GM18507 (cell line): Measurements from ENCODE around the gene RMI1.

ENCODE experiments used
- DNase-seq: peaks from one replicate; pipeline ENCODE4 v3.0.0; 2011; ENCODE audit warnings: low read depth; ENCODE audit not compliant: insufficient read length; ENCODE audit errors: extremely low spot score
- FAIRE-seq: peaks from 2 replicates; lab custom pipeline; 2011; peaks lifted over from hg19 to GRCh38; lab: Jason Lieb, UNC

The RMI1 gene

DNA sequence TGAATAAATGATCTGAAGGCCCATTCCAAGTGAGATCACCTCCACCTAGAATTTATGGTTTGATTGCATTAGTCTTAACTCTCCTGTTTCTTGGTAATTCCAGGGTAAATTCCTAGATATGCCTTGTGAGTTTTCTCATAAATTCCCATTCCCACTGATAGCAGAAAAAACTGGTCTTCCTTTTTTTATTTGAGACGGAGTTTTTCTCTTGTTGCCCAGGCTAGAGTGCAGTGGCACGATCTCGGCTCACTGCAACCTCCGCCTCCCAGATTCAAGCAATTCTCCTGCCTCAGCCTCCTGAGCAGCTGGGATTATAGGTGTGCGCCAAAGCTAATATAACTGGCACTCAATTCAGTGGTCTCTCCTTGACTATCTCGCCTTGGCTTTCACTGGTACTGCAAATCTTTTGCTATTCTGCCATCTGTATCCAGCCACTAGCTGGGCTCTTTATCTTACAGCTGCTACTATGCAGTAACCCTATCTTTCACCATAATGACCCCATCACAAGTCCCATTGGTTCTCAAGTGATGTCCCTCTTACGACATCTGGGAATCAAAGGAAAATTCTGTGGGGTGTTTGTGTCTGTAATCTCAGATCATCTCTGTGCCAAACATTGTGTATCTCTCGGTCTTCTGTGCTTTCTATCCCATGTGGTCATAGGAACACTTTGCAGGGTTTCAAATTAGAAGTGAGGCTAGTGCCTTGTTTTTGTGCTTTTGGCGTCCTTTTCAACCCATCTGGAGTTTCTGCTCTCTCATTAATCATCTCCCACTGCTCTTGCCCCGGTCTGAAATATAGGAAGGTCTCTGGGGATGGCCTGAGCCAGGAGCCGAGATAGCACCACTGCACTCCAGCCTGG, 15.0 kb upstream of the RMI1 start:
- FAIRE-seq (no peak), DNase-seq (no peak)

GRCh38 chr9:83966209-83966582, 14.4 kb upstream of the RMI1 start:
- DNase-seq, result no peak
- FAIRE-seq, result no peak

DNA sequence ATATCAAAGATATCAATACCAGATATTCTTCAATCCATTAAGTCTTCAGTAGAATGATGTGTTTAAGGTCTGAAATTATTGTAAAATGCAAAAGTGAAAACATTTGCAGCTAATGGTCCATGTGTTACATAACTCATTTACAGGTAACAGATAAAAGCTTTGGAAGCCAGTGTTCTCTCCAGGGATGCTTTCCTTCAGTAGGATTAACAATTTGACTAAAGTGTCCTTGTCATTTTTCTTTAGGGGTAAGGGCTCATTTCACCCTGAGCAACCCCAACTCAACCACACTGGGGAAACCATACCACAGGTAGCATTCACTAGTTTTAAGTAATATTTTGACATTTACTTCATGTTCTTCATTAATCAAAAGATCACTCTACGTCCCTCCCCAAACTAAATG, 13.5 kb upstream of the RMI1 start:
- DNase-seq, result no peak

GRCh38 chr9:83969602-83970001, 11.0 kb upstream of the RMI1 start:
- FAIRE-seq (no peak), DNase-seq (no peak)

More for the DNA sequence above, 13.5 kb upstream of the RMI1 start:
- no peak for FAIRE-seq

GRCh38 chr9:83971485-83971884, 9.1 kb upstream of the RMI1 start:
- DNase-seq, result no peak
- FAIRE-seq, result no peak

- DNase-seq, result no peak
- no peak for FAIRE-seq
Measured at GRCh38 chr9:83972286-83972685, 8.3 kb upstream of the RMI1 start.

DNA sequence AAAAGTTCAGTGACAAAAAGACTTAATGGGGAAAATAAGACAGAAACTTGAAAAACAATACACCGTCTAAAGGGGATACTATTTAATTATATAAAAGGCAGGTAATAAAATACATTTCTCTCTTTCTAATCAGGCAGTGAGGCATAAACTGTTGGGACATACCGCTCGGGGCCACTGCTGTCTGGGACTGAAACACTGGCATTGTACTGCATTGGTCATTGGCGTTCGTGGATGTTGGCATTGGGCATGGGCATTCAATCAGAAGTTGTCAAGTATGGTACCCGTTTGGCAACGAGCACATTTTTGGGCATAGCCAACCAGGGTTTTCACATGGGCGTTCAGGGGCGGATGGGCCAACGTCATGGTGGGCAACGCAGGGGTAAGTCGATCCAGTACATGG, 5.3 kb upstream of the RMI1 start:
- DNase-seq (no peak), FAIRE-seq (no peak)

- FAIRE-seq (no peak), DNase-seq (no peak)
Measured at GRCh38 chr9:83976372-83976771, 4.2 kb upstream of the RMI1 start.

DNA sequence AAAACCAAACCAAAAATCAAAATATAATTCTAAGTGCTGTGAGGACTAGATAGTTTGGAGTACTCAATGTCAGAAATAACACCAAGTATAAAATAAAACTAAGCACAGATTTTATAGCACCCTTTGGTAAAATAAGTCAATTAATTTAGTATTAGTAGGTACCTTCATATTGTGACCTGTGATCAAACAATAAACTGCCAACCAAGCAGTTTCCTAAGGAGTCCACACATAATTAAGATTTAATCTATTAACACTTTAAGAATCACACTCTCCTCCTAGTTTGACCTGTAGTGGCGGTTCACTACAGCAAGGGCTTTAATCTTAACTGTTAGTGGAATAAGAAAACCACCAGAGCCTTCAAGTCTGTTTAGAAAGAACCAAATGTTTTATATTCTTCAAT, 3.4 kb upstream of the RMI1 start:
- DNase-seq, result no peak
- no peak for FAIRE-seq

DNA sequence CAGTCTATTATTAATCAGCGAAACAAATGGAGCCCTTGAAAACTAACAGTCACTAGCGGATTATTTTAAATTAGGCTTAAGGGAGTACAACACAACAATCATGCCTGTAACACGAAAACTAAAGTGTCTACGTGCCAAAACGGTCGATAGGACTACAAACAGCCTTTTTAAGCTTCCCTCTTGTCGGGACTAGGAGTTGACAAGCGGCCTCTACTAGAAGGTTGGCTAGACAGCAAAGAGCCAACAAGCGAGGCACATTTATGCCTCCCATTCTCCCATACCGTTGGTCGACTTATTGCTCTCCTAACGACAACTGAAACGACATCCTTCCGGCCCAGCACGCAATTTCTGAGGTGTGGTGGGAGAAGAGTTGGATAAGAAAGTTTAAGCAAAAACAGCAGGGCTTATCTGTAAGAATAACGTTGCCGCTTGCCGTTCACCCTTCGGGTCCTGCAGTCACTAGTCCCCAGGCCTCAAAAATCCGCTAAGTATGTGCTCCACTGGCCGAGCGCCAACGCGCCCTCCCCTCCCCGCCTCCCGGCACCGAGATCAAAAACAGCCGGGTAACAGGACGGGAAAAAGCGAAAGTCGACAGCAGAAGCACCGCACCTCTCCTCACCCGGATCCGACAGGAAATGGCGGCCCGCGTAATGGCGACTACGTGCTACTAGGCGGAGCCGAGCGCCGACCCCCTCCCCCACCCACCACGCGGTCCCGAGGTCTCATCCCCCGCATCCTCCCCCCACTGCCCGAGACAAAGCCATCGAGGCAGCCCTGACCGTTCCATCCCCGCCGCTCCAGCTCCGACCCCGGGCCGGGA, 1.4 kb upstream of the RMI1 start:
- FAIRE-seq (peak; percentile 64), DNase-seq (peak; percentile 37)

DNA sequence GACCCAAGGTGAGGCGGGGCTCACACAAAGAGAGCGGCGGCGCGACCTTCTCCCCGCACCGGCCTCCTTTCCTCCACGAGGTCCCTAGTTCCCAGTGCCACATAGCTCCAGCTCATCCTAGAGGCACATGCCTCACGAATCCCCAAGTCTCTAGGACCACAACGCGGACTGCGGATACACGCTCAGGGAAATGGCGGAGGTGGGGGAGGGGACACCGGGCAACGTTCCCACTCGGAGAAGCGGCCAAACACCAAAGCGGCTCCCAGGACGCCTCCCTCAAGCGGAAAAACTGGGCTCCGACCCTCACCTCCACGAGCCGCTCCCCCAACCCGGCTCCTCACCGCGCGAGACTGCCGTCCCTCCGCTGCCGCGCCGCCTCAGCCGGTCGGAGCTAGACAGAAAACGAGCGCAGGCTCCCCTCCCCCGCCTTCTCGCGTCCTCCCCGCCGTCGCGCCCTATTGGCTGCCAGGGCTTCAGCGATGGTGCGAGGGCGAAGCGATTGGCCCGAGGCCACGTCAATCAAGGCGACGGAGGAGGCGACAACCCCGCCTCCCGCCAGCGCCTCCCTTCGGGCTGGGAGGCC, 702 bp upstream of the RMI1 start, which contains the start of gene HNRNPK:
Gene HNRNPK (minus strand): TSS at position 404 of the 583 bp plus-strand sequence. CDS start 1,963 bp downstream, outside the sequence.
- no peak for FAIRE-seq
- peak; percentile 95 for DNase-seq

DNA sequence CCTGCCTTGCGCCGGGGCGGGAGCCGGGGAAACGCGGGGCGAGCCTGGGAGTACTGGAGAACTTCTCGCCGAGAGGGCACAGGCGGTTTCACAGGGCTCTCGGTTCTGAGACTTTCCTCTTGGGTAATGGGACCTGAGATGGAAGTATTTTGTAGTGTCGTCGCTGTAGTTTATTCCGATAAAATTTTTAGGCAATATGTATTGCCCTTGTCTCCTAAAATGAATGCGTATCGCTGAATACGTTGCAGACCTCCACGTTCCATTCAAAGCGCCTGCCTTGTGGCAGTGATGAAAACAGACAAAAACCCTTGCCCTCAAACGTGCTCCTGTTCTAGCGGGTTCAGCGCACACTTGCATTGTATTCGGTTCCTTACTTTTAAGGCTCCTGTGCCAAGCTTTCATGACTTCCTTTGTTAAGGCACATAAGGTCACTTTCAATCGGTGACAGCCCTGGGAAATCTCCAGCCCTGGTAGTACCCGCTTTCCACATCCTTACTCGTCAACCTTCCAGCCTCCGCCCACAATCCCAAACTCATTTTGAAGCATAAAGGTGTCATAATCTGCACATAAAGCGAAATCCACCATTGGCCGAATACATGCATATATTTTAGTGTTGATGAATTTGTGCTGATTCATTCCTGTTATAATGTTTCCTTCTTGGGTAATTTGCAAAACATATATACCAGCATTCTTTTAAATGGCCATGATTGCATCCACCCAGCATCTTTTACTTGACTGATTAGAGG, 694 bp downstream of the RMI1 start:
- no peak for DNase-seq
- FAIRE-seq, result peak; percentile 70

DNA sequence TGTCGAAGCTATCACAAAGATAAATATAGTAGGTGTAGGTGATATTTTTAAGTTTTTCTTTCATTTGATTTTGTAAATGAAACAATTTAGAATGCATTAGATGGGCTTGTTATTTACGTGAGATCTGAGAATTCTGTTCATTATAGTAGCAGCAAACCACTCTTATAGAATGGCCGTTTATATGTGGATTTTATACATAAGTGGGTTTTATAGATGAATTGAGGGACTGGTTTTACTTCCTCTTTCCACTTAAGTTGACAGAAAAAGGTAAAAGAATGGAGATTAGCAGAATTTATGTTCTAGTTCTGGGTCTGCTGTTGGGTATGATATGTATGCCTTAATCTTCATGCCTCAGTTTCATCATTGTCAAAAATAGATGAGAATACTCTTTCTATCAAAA, 5.6 kb downstream of the RMI1 start:
- DNase-seq (no peak), FAIRE-seq (peak; percentile 5)

DNA sequence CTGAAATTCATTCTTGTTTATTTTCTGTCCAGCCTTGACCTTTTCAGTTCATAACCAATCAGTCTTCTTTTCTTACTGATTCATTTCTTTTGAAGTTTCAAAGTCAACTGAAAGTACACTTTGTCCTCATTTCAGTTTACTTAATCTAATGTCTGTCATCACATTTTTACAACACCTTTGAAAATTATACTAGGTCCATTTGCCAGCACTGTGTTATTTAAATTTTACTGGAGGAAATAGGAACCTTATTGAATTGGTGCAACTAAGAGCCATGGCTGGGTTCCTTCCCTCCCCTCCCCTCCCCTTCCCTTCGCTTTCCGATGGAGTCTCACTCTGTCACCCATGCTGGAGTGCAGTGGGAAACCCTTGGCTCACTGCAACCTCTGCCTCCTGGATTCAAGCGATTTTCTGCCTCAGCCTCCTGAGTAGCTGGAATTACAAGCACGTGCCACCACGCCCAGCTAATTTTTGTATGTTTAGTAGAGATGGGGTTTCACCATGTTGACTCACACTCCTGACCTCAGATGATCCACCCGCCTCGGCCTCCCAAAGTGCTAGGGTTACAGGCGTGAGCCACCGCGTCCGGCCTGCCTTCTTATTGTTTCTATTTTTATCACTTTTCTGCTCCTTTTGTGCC, 6.3 kb downstream of the RMI1 start:
- DNase-seq (no peak), FAIRE-seq (no peak)

- DNase-seq, result no peak
- FAIRE-seq, result no peak
Measured at GRCh38 chr9:83987402-83987791, 6.8 kb downstream of the RMI1 start.

- FAIRE-seq, result no peak
- no peak for DNase-seq
Measured at GRCh38 chr9:83988411-83988810, 7.8 kb downstream of the RMI1 start.

GRCh38 chr9:83991355-83991754, 10.8 kb downstream of the RMI1 start:
- DNase-seq, result no peak
- no peak for FAIRE-seq

DNA sequence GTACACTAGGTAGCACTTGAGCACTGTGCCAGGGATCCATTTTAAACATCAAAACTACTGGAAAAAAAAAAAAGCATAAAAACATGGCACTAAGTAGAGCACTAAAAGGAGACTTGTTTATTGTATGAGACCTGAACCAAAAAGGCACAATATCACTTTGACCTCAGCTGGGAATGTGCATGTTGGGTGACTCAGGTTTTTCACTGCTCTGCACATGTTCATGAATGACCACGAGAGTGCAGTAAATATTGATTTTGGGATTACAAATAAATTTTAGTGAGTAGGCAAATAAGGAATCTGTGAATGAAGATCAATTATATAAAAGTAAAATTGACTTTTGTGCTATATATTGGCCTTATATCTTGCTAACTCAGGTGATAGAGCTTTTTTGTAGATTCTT, 11.8 kb downstream of the RMI1 start:
- no peak for DNase-seq
- FAIRE-seq, result no peak

GRCh38 chr9:83992901-83993300, 12.3 kb downstream of the RMI1 start:
- FAIRE-seq (no peak), DNase-seq (no peak)
